Measurements from ENCODE around the gene CSMD2. TPM values are rescaled to one million over a fixed set of nuclear protein-coding genes. Genes with fewer than 3 reads are reported as not detected.

CSMD2 gene
- total and polyA plus RNA-seq, 2 experiments from 2014 or later = 5.3 to 16.6 TPM

DNA sequence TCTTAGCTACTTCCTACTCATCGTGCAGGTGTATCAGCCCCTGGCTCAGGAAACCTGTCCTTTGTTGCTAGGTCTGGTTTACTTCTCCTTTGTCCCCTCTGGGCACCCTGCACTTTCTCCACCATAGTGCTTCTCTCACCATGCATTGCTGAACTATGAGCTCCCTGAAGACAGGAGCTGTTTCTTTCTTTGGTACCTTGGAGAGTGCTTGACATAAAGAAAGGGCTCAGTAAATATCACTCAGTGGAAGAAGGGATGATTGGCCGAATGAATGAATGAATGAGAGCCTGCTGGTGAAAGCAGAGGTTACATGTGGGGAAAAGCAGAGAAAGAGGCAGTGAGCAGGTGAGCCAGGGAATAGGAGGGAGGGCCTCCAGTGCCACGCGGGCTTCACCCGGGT, 310.9 kb downstream of the CSMD2 start:
- H3K4me1 Mint-ChIP-seq = peaks cover 42% of the 10 kb centered on the region

DNA sequence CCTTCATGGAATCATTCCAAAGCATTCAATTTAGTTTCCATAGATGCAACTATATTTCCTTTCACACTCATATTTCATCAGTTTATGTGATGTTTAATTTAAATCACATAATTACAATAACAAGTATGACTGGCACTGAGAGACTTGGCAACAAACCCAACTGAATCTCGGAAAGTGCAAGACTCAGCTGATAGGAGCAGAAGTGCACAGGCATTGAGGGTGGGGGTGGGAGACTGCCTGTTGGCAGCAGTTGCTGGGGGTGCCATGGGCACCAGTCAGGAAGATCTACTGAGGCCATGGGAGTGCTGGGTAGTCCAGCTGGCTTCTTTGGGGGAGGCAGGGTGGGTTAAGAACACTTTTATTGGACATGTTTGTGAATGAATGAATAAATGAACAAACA, 311.6 kb downstream of the CSMD2 start:
- H4K20me1 ChIP-seq (replicated peaks; ENCODE audit: insufficient read depth) = no peaks in the 10 kb centered on the region; the same call in 1 of the 2 replicates
- H3K4me2 ChIP-seq = no peak overlapping the region
- no peaks in the 10 kb centered on the region for H3K9me2 ChIP-seq (ENCODE audit: insufficient read depth)
- peaks cover 49% of the 10 kb centered on the region for H3K4me1 Mint-ChIP-seq
- no peak overlapping the region for H2AFZ ChIP-seq
- peaks cover 28% of the 10 kb centered on the region for H3K4me1 ChIP-seq (ENCODE audit: insufficient read depth)
- H3K27me3 ChIP-seq (ENCODE audit: insufficient read depth) = no peaks in the 10 kb centered on the region
- H3K79me2 ChIP-seq (replicated peaks; ENCODE audit: insufficient read depth) = no peaks in the 10 kb centered on the region; the same call in 1 of the 2 replicates
- H3K4me3 Mint-ChIP-seq = no peak overlapping the region
- H3K36me3 Mint-ChIP-seq (ENCODE audit: low read depth) = no peaks in the 10 kb centered on the region
- no peak overlapping the region for H3K4me3 ChIP-seq
- ATAC-seq (no peak), DNase-seq (ENCODE audit: low spot score) (no peak)
- H3F3A ChIP-seq (replicated peaks; ENCODE audit: low read depth) = no peaks in the 10 kb centered on the region
- no peaks in the 10 kb centered on the region for H3K27me3 Mint-ChIP-seq (ENCODE audit: insufficient read depth, low read depth, poor library complexity)
- H3K27ac Mint-ChIP-seq = no peak overlapping the region
- H3K27ac ChIP-seq (ENCODE audit: low read depth) = no peak overlapping the region
- no peaks in the 10 kb centered on the region for H3K9me3 Mint-ChIP-seq
- H3K36me3 ChIP-seq (ENCODE audit: insufficient read depth) = no peaks in the 10 kb centered on the region
- TF ChIP-seq NANOG (IDR thresholded peaks at IDR 0.05; ENCODE audit: borderline replicate concordance) (no peak), JUNB (IDR thresholded peaks at IDR 0.05; ENCODE audit: unreplicated experiment) (no peak), STAT1 (IDR thresholded peaks at IDR 0.05; ENCODE audit: unreplicated experiment) (no peak), EZH2phosphoT487 (IDR thresholded peaks at IDR 0.05; ENCODE audit: unreplicated experiment) (no peak), ZNF114 (CRISPR knock-in tag; IDR thresholded peaks at IDR 0.05) (no peak), POLR2AphosphoS5 (IDR thresholded peaks at IDR 0.05; ENCODE audit: low read depth) (no peak)
- TF ChIP-seq, protein P1, sequence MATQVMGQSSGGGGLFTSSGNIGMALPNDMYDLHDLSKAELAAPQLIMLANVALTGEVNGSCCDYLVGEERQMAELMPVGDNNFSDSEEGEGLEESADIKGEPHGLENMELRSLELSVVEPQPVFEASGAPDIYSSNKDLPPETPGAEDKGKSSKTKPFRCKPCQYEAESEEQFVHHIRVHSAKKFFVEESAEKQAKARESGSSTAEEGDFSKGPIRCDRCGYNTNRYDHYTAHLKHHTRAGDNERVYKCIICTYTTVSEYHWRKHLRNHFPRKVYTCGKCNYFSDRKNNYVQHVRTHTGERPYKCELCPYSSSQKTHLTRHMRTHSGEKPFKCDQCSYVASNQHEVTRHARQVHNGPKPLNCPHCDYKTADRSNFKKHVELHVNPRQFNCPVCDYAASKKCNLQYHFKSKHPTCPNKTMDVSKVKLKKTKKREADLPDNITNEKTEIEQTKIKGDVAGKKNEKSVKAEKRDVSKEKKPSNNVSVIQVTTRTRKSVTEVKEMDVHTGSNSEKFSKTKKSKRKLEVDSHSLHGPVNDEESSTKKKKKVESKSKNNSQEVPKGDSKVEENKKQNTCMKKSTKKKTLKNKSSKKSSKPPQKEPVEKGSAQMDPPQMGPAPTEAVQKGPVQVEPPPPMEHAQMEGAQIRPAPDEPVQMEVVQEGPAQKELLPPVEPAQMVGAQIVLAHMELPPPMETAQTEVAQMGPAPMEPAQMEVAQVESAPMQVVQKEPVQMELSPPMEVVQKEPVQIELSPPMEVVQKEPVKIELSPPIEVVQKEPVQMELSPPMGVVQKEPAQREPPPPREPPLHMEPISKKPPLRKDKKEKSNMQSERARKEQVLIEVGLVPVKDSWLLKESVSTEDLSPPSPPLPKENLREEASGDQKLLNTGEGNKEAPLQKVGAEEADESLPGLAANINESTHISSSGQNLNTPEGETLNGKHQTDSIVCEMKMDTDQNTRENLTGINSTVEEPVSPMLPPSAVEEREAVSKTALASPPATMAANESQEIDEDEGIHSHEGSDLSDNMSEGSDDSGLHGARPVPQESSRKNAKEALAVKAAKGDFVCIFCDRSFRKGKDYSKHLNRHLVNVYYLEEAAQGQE (IDR thresholded peaks at IDR 0.05; ENCODE audit: unreplicated experiment) = no peak

More for the DNA sequence above, 310.9 kb downstream of the CSMD2 start:
- H3K27me3 Mint-ChIP-seq (ENCODE audit: insufficient read depth, low read depth, poor library complexity) = no peaks in the 10 kb centered on the region
- no peaks in the 10 kb centered on the region; the same call in 1 of the 2 replicates for H3K79me2 ChIP-seq (replicated peaks; ENCODE audit: insufficient read depth)
- peaks cover 21% of the 10 kb centered on the region for H3K4me1 ChIP-seq (ENCODE audit: insufficient read depth)
- no peaks in the 10 kb centered on the region for H3K36me3 ChIP-seq (ENCODE audit: insufficient read depth)
- no peak overlapping the region for H3K4me2 ChIP-seq
- ATAC-seq = peak; percentile 68
- no peak overlapping the region for H3K27ac ChIP-seq (ENCODE audit: low read depth)
- H3K9me3 Mint-ChIP-seq = no peaks in the 10 kb centered on the region
- no peaks in the 10 kb centered on the region for H3K9me2 ChIP-seq (ENCODE audit: insufficient read depth)
- H2AFZ ChIP-seq = no peak overlapping the region
- H3K36me3 Mint-ChIP-seq (ENCODE audit: low read depth) = no peaks in the 10 kb centered on the region
- H3K27me3 ChIP-seq (ENCODE audit: insufficient read depth) = no peaks in the 10 kb centered on the region
- TF ChIP-seq POLR2AphosphoS5 (IDR thresholded peaks at IDR 0.05; ENCODE audit: low read depth) = no peak
- TF ChIP-seq, protein P1 (IDR thresholded peaks at IDR 0.05; ENCODE audit: unreplicated experiment) = peak; percentile 67
- H3K4me3 ChIP-seq = no peak overlapping the region
- no peak overlapping the region for H3K4me3 Mint-ChIP-seq
- peak; percentile 16 for DNase-seq (ENCODE audit: low spot score)
- H3F3A ChIP-seq (replicated peaks; ENCODE audit: low read depth) = no peaks in the 10 kb centered on the region
- no peaks in the 10 kb centered on the region; the same call in 1 of the 2 replicates for H4K20me1 ChIP-seq (replicated peaks; ENCODE audit: insufficient read depth)
- no peak overlapping the region for H3K27ac Mint-ChIP-seq
